ENCODE data around the gene C1QTNF6.

GRCh38 chr22:37180531-37181231 lies 7.4 kb downstream of the C1QTNF6 start:
- no peak for TF ChIP-seq CTCF (conservative IDR thresholded peaks at IDR 0.05; ENCODE audit: low read length)
- TF ChIP-seq EZH2phosphoT487 (IDR thresholded peaks at IDR 0.05; ENCODE audit: borderline replicate concordance) = no peak

Measured in Loucy (cell line).